Glutamatergic neuron (in vitro differentiated cells): Measurements from ENCODE around the gene TMEM154. TPM values are rescaled to one million over a fixed set of nuclear protein-coding genes. Genes with fewer than 3 reads are reported as not detected.
"Not testable (repeated sequence)": the region's sequence is repeated elsewhere in the genome, so short reads cannot be mapped to it uniquely, and the experiment has no call there.

ENCODE experiments used
- DNase-seq: peaks from one replicate; pipeline ENCODE4 v3.0.0; 2022
- H3K27ac Mint-ChIP-seq: one replicate; pipeline ENCODE4 v1.8.0; 2020; ENCODE audit warnings: mild to moderate bottlenecking, mixed read lengths, inconsistent platforms; ENCODE audit not compliant: unreplicated experiment
- H3K27me3 Mint-ChIP-seq: one replicate; pipeline ENCODE4 v1.8.0; 2020; ENCODE audit warnings: mild to moderate bottlenecking, moderate library complexity, mixed read lengths, inconsistent platforms; ENCODE audit not compliant: unreplicated experiment
- H3K36me3 Mint-ChIP-seq: one replicate; pipeline ENCODE4 v1.8.0; 2020; ENCODE audit warnings: mild to moderate bottlenecking, mixed read lengths, inconsistent platforms; ENCODE audit not compliant: unreplicated experiment
- H3K4me1 Mint-ChIP-seq: one replicate; pipeline ENCODE4 v1.8.0; 2020; ENCODE audit warnings: mild to moderate bottlenecking, low read depth, mixed read lengths, inconsistent platforms; ENCODE audit not compliant: unreplicated experiment
- H3K4me3 Mint-ChIP-seq: one replicate; pipeline ENCODE4 v1.8.0; 2020; ENCODE audit warnings: mild to moderate bottlenecking, mixed read lengths, inconsistent platforms; ENCODE audit not compliant: unreplicated experiment
- H3K9me3 Mint-ChIP-seq: one replicate; pipeline ENCODE4 v1.8.0; 2020; ENCODE audit warnings: mild to moderate bottlenecking, moderate library complexity, mixed read lengths, inconsistent platforms; ENCODE audit not compliant: unreplicated experiment
- total RNA-seq: library from RNA; stranded (reverse); fragmentation: NEBNext Ultra II Directional; extraction: Animal tissue kit (Norgen Biotek cat#: 25700); gene quantifications from one replicate; pipeline ENCODE4 v1.2.1, GENCODE V29; 2021; ENCODE audit not compliant: unreplicated experiment
- TF ChIP-seq, protein P1 (sequence below): fragments of 200-600 bp; sonication (generic); IDR thresholded peaks from one replicate; pipeline ENCODE4 v1.5.0; 2021; ENCODE audit not compliant: partially characterized antibody, unreplicated experiment

The TMEM154 gene
- total RNA-seq, 1 donor from 2014 or later, result 0.22 TPM

DNA sequence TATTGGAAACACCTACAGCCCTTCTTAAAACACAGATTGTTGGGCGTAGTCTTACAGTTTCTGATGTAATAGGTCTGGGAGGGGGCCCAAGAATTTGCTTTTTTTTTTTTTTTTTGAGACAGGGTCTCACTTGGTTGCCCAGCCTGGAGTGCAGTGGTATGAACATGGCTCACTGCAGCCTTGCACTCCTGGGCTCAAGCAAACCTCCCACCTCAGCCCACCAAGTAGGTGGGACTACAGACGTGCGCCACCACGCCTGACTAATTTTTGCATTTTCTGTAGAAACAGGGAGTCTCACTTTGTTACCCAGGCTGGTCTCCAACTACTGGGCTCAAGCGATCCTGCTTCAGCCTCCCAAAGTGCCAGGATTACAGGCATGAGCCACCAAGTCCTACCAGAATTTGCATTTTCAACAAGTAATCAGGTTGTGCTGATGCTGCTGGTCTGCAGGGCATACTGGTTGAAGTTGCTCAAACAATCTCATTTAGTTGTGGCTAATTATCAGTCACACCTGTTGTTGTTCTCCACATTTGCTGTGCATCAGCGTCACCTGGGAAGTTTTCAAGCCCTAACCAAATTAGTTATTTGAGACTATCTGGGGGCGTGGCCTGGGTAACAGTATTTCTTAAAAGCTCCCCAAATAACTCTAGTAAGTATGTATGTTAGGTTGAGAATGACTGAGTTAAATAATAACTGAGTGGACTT, 14.0 kb downstream of the TMEM154 start:
- H3K27me3 Mint-ChIP-seq, result no peaks in the 10 kb centered on the region
- H3K36me3 Mint-ChIP-seq, result no peaks in the 10 kb centered on the region
- peaks cover 3% of the 10 kb centered on the region for H3K4me1 Mint-ChIP-seq
- TF ChIP-seq, protein P1, sequence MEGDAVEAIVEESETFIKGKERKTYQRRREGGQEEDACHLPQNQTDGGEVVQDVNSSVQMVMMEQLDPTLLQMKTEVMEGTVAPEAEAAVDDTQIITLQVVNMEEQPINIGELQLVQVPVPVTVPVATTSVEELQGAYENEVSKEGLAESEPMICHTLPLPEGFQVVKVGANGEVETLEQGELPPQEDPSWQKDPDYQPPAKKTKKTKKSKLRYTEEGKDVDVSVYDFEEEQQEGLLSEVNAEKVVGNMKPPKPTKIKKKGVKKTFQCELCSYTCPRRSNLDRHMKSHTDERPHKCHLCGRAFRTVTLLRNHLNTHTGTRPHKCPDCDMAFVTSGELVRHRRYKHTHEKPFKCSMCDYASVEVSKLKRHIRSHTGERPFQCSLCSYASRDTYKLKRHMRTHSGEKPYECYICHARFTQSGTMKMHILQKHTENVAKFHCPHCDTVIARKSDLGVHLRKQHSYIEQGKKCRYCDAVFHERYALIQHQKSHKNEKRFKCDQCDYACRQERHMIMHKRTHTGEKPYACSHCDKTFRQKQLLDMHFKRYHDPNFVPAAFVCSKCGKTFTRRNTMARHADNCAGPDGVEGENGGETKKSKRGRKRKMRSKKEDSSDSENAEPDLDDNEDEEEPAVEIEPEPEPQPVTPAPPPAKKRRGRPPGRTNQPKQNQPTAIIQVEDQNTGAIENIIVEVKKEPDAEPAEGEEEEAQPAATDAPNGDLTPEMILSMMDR, result no peak
- H3K4me3 Mint-ChIP-seq, result no peak overlapping the region
- H3K9me3 Mint-ChIP-seq, result peaks cover 3% of the 10 kb centered on the region
- no peak overlapping the region for H3K27ac Mint-ChIP-seq
- no peak for DNase-seq

DNA sequence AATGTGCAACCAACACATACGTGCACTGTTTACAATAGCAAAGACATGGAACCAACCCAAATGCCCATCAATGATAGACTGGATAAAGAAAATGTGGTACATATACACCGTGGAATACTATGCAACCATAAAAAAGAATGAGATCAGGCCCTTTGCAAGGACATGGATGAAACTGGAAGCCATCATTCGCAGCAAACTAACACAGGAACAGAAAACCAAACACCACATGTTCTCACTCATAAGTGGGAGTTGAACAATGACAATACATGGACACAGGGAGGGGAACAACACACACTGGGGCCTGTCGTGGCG, 15.8 kb downstream of the TMEM154 start:
- not testable (repeated sequence) for H3K36me3 Mint-ChIP-seq, H3K4me1 Mint-ChIP-seq, H3K27me3 Mint-ChIP-seq, H3K27ac Mint-ChIP-seq, H3K4me3 Mint-ChIP-seq, DNase-seq, H3K9me3 Mint-ChIP-seq

DNA sequence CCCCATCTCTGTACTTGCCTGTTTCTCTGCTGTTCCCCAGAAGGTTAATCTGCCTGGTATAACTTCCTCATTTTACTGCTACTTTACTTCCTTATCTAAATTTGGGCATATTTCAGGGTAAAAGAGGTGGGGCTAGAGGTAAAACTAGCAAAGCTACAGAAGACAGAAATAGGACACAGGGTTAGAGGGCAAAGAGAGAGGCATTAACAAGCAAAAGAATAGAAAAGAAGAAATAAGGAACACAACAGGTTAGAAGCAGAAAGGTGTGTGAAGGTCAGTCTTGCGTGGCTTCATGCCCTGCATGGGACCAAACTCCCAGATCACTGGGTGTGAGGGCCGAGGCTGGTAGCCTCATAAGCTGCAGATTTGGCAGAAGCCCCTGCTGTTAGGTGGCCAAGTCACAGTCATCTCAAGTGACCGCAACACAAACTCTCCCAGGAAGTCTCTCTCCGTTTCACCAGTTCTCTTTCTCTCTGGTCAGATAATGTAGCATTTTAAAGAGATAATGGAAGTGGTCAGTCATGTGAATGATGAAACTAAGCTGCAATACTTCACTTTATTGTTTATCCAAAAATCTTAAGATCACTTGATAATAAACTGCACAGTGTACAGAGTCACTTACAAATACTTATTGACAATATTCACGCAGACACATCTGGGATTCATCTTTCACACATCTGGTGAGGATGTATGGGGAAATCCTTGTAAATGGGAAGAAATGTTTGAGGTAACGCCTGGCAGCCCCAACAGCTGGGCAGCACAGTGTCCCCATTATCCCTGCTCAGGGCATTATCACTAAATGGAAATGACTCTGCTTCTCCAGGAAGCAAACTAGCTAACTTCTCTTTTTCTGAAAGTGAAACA, 16.4 kb downstream of the TMEM154 start:
- Mint-ChIP-seq H3K36me3 (no peaks in the 10 kb centered on the region), H3K4me3 (no peak overlapping the region), H3K9me3 (peaks cover 2% of the 10 kb centered on the region), H3K27ac (no peak overlapping the region), H3K4me1 (peaks cover 3% of the 10 kb centered on the region), H3K27me3 (no peaks in the 10 kb centered on the region)
- TF ChIP-seq, protein P1, result no peak
- no peak for DNase-seq

DNA sequence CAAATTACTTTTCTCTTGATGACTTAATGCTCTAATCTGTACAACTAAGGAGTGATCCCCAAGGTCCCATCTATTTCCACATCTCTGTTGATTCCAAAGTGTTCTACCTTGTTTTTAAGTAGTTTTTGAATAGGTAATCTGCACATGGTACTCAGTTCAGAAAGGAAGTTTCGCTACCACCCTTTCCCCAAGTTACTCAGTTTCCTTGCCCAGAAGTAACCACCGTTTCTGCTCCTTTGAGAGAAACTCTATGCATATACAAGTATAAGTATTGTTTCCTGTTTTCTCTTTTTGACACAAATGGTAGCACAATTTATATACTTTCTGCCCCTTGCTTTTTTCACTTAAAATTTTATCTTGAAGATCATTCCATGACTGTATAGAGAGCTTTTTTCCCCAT, 18.1 kb downstream of the TMEM154 start:
- H3K4me1 Mint-ChIP-seq, result no peaks in the 10 kb centered on the region

DNA sequence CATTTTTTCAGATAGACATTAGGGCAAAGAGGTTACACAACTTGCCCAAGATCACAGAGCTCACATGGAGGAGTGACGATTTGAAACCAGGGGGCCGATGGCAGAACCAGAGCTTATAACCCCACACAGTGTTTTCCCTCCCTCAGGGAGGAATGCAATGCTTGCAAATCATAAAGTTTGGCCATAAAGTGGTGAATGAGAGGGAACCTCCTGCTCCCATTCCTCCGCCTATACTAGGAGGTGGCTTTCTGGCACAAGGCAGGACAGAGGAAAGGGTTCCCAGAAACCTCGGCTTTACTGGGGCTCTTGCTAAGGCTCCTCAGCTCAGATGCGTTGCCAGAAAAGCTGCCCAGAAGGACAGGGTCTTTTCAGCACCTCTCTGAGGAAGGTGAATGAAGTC, 19.3 kb downstream of the TMEM154 start:
- no peaks in the 10 kb centered on the region for H3K4me1 Mint-ChIP-seq
- H3K27ac Mint-ChIP-seq, result no peak overlapping the region
- H3K9me3 Mint-ChIP-seq, result peaks cover 13% of the 10 kb centered on the region
- H3K27me3 Mint-ChIP-seq, result peaks cover 3% of the 10 kb centered on the region
- DNase-seq, result no peak
- H3K36me3 Mint-ChIP-seq, result peaks cover 16% of the 10 kb centered on the region
- TF ChIP-seq, protein P1, result no peak
- no peak overlapping the region for H3K4me3 Mint-ChIP-seq

More for the DNA sequence above, 18.1 kb downstream of the TMEM154 start:
- DNase-seq, result no peak
- no peak overlapping the region for H3K4me3 Mint-ChIP-seq
- peaks cover 16% of the 10 kb centered on the region for H3K36me3 Mint-ChIP-seq
- no peak overlapping the region for H3K27ac Mint-ChIP-seq
- H3K9me3 Mint-ChIP-seq, result peaks cover 11% of the 10 kb centered on the region
- TF ChIP-seq, protein P1, result no peak
- no peaks in the 10 kb centered on the region for H3K27me3 Mint-ChIP-seq
